ENCODE measurements around the gene DNTTIP2.
"Not testable (repeated sequence)": the region's sequence is repeated elsewhere in the genome, so short reads cannot be mapped to it uniquely, and the experiment has no call there.

Gene DNTTIP2

GRCh38 chr1:93844262-93845045 is 34.6 kb downstream of the DNTTIP2 start:
- peak; percentile 51 for DNase-seq

DNA sequence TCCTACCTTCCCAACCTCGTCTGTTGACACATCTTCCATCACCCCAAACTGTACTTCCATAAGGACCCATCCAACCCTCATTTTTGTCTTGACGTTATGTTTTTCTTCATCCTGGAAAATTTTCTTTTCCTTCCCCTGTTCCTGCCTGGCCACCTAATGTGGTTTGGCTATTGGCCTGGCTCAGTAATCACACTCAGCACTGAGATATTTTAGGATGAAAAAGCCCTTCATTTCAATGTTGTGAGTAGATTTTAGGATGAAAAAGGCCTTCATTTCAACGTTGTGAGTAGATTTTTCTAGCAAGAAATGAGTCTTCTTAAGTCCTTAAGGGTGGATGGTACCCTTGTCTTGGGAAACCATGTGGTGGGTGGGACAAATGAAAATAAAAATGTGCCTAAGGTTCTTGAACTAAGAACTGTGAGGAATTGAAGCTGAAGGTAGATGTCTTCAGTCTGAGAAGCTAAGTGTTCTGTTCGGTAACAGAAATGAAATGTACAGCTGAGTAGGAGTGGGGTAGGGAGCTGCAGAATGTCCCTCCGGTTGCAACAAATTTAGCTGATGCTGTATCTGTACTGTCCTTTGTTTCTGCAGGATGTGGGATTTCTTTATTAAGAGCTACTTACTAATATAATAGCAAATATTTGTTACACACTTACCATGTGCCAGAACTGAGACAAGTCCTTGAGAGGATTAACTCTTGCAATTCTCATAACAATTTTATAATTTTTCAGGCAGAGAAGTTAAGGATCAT is 36.1 kb downstream of the DNTTIP2 start:
- no peak for DNase-seq

GRCh38 chr1:93841771-93842170 is 37.2 kb downstream of the DNTTIP2 start:
- DNase-seq: no peak

- no peak for DNase-seq
These were observed 38.0 kb downstream of the DNTTIP2 start for GRCh38 chr1:93840956-93841482.

- no peak for DNase-seq
These were observed 39.3 kb downstream of the DNTTIP2 start for GRCh38 chr1:93839753-93840152.

- DNase-seq: no peak
These were observed 39.7 kb downstream of the DNTTIP2 start for GRCh38 chr1:93839307-93839706.

DNA sequence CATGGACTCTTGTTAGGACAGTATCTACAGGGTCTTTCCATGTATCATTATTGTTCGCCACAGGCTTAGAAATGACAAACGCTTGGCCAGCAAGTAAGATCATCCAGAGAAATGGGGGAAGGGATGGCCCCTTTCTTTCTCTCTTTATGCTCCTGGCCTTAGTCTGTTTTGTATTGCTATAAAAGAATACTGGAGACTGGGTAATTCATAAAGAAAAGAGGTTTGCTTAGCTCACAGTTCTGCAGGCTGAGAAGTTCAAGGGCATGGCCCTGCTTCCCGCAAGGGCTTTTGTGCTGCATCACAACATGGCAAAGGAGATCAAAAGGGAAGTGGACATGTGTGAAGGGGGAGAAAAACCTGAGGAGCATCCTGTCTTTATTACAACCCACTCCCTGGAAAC is 41.0 kb downstream of the DNTTIP2 start:
- DNase-seq: no peak

GRCh38 chr1:93833293-93833692 is 45.7 kb downstream of the DNTTIP2 start:
- not testable (repeated sequence) for DNase-seq

GRCh38 chr1:93829061-93829460 is 49.9 kb downstream of the DNTTIP2 start:
- DNase-seq: no peak

DNA sequence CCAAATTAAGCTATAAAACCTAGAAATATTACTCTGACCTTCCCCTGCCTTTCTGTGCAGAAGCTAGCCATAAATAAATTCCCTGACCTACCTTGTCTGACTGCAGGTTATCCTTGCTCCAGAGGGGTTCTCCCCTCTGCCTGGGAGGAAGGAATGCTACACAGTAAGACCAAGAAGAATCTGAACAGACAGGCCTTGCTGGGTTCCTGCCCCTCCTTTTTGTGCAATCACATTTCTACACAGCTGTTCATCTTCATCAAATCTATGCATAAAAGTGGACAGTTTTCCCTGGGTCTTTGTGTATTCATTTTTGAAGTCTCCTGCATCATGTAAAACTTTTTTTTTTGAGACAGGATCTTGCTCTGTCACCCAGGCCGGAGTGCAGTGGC is 50.6 kb downstream of the DNTTIP2 start:
- DNase-seq: no peak

DNA sequence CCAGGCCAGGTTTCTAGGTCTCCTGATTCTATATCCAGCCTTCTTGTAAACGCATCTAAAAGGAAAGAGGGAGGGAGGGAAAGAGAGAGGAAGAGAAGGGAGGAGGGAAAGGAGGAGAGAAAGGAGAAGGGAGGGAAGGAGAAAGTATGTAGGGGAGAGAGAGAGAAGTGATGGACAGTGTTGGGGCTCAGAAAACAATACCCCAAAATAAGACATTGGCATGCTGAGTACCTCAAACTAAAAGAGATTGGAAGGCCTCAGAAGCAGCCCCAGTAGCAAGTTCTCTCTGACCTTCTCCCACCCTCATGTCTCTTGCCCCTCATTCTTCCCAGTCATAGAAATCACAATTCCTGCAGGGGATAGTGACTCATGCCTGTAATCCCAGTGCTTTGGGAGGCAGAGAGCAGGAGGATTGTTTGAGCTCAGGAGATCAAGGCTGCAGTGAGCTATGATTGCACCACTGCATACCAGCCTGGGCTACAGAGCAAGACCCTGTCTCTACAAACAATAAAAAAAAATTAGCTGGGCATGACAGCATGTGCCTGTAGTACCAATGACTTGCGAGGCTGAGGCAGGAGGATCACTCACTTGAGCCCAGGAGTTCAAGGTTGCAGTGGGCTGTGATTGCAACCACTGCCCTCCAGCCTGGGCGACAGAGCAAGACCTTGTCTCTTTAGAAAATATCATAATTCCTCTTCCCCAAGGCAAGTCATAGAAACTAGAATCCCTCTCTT is 51.2 kb downstream of the DNTTIP2 start:
- DNase-seq: no peak

GRCh38 chr1:93827128-93827527 is 51.9 kb downstream of the DNTTIP2 start:
- no peak for DNase-seq

GRCh38 chr1:93824834-93825233 is 54.2 kb downstream of the DNTTIP2 start:
- DNase-seq: no peak

- DNase-seq: no peak
These were observed 56.1 kb downstream of the DNTTIP2 start for GRCh38 chr1:93822730-93823425.

DNA sequence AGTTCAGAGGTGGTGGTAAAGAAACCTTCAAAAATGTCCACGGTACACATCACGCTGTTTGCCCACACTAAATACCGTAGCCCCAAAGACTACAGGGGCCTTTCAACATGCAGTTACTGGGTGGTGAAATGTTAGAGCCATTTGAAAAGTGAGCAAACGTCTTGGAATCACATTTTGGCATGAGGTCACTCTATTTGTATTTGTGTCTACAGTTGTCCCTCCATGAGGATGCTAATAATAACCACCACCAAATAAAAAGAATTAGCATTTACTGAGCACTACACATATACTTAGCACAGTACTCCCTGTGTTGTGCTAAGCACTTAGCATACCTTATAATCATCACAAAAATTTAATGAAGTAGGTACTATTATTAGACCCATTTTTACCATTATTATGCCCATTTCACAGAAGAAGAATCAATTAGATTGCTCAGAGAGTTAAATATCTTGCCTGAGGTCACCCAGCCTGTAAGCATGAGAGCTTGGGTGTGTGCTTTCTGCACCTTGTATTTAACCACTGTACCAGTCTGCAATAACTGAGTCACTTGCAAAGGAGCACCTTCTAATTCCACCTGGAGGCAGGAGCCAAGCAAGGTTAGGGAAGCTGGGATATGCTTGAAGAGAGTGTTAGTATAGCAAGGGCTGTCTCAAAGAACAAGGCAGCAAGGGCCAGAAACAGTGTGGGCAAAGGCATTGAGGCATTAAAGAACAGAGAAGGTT is 57.4 kb downstream of the DNTTIP2 start:
- no peak for DNase-seq

GRCh38 chr1:93820554-93821422 is 58.2 kb downstream of the DNTTIP2 start:
- DNase-seq: no peak

GRCh38 chr1:93818570-93818959 is 60.4 kb downstream of the DNTTIP2 start:
- no peak for DNase-seq

- DNase-seq: no peak
These were observed 61.0 kb downstream of the DNTTIP2 start for GRCh38 chr1:93817819-93818569.

DNA sequence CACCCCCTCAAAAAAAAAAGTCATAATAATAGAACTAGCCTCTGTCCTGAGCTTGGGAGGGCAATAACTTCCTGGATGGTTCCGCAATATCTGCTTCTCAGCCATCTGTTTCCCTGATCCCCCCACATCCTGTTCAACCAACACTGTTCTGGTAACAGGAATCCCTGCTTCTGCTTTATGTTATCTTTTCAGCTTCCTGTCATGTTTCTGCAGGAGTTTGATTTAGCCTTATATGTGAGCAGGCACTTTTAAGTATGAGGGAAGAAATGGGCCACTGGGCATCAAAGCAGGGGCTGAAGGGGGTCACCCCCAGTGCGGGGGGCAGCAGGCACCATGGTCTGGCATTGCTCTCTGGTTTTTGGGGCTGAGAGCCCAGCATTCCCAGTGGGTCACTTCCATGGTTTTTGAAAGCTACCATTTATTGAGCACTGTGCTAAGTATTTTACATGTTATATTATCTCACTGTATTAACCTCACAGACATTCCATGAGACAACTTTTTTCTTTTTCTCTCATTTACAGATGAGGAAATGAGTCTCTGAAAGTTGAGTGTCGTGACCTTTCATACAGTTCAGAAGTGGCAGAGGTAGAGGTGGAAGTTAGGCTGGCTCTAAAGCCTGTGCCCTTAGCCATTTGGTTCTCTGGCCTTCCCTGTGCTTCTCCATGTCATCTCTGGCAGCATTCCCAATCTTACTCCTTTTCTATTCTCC is 61.9 kb downstream of the DNTTIP2 start:
- peak; percentile 17 for DNase-seq

Data from right kidney (tissue), 1 donor.